ENCODE results near the gene CAMK1D.

Gene CAMK1D

GRCh38 chr10:12703813-12704212 is 354.5 kb downstream of the CAMK1D start:
- H3K36me3 ChIP-seq (ENCODE audit: insufficient read depth) = no peaks in the 10 kb centered on the region
- no peaks in the 10 kb centered on the region for H3K79me2 ChIP-seq (ENCODE audit: insufficient read depth, low read depth)
- H3K27me3 ChIP-seq (ENCODE audit: insufficient read depth, low read depth) = no peaks in the 10 kb centered on the region
- H3K4me1 ChIP-seq (ENCODE audit: low read depth, poor library complexity, severe bottlenecking) = peaks cover 13% of the 10 kb centered on the region
- no peak for TF ChIP-seq CTCF (conservative IDR thresholded peaks at IDR 0.05; ENCODE audit: low read depth, low read length)
- H3K27ac ChIP-seq = no peak overlapping the region
- H3K4me3 ChIP-seq (IDR thresholded peaks at IDR 0.05; ENCODE audit: insufficient read depth, low read depth, low read length) = no peak overlapping the region
- no peaks in the 10 kb centered on the region for H4K20me1 ChIP-seq (ENCODE audit: insufficient read depth)
- H3K9ac ChIP-seq = no peak overlapping the region
- no peak overlapping the region for H2AFZ ChIP-seq (ENCODE audit: low read depth)
- no peak overlapping the region for H3K4me2 ChIP-seq

DNA sequence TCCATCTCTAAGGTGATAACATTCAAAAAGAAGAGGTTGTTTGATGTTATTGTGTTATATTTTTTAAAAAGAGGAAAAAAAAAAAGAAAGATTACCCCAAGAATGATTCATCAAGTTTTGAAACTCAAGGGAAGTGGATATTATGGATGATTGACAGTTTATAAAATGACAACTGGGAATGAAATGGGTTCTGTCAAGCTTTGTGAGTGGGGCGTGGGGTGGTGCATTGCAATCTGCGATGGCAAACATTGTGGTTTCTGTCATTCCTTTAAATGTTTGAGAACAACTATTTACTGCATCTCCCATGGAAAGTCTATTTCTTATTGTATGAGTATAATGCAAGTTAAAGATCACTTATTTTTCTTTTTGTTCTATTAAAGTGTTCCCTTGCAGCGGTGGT is 355.1 kb downstream of the CAMK1D start:
- H3K4me2 ChIP-seq = no peak overlapping the region
- H3K36me3 ChIP-seq (ENCODE audit: insufficient read depth) = no peaks in the 10 kb centered on the region
- H3K27me3 ChIP-seq (ENCODE audit: insufficient read depth, low read depth) = no peaks in the 10 kb centered on the region
- H3K4me1 ChIP-seq (ENCODE audit: low read depth, poor library complexity, severe bottlenecking) = peaks cover 19% of the 10 kb centered on the region
- no peaks in the 10 kb centered on the region for H4K20me1 ChIP-seq (ENCODE audit: insufficient read depth)
- H3K4me3 ChIP-seq (IDR thresholded peaks at IDR 0.05; ENCODE audit: insufficient read depth, low read depth, low read length) = no peak overlapping the region
- no peak overlapping the region for H2AFZ ChIP-seq (ENCODE audit: low read depth)
- no peak overlapping the region for H3K27ac ChIP-seq
- H3K79me2 ChIP-seq (ENCODE audit: insufficient read depth, low read depth) = no peaks in the 10 kb centered on the region
- TF ChIP-seq CTCF (conservative IDR thresholded peaks at IDR 0.05; ENCODE audit: low read depth, low read length) = no peak
- H3K9ac ChIP-seq = no peak overlapping the region

DNA sequence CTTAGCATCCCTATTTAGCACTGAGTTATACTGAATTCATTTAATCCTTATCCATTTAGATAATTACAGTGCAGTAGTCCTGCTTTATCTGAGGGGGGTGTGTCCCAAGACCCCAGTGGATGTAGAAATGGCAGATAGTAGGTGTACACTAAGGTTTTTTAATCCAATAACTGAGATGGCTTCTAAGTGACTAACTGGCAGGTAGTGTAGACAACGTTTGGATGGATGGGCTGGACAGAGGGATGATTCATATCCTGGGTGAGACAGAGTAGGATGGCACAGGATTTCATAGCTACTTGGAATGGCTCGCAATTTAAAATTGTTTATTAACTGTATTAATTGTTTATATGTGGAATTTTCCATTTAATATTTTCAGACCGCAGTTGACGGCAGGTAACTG is 356.6 kb downstream of the CAMK1D start:
- no peaks in the 10 kb centered on the region for H4K20me1 ChIP-seq (ENCODE audit: insufficient read depth)
- H3K4me2 ChIP-seq = no peak overlapping the region
- peaks cover 33% of the 10 kb centered on the region for H3K4me1 ChIP-seq (ENCODE audit: low read depth, poor library complexity, severe bottlenecking)
- no peak overlapping the region for H3K27ac ChIP-seq
- H3K9ac ChIP-seq = no peak overlapping the region
- H3K27me3 ChIP-seq (ENCODE audit: insufficient read depth, low read depth) = no peaks in the 10 kb centered on the region
- no peaks in the 10 kb centered on the region for H3K79me2 ChIP-seq (ENCODE audit: insufficient read depth, low read depth)
- no peak overlapping the region for H3K4me3 ChIP-seq (IDR thresholded peaks at IDR 0.05; ENCODE audit: insufficient read depth, low read depth, low read length)
- H3K36me3 ChIP-seq (ENCODE audit: insufficient read depth) = no peaks in the 10 kb centered on the region
- TF ChIP-seq CTCF (conservative IDR thresholded peaks at IDR 0.05; ENCODE audit: low read depth, low read length) = no peak
- no peak overlapping the region for H2AFZ ChIP-seq (ENCODE audit: low read depth)

DNA sequence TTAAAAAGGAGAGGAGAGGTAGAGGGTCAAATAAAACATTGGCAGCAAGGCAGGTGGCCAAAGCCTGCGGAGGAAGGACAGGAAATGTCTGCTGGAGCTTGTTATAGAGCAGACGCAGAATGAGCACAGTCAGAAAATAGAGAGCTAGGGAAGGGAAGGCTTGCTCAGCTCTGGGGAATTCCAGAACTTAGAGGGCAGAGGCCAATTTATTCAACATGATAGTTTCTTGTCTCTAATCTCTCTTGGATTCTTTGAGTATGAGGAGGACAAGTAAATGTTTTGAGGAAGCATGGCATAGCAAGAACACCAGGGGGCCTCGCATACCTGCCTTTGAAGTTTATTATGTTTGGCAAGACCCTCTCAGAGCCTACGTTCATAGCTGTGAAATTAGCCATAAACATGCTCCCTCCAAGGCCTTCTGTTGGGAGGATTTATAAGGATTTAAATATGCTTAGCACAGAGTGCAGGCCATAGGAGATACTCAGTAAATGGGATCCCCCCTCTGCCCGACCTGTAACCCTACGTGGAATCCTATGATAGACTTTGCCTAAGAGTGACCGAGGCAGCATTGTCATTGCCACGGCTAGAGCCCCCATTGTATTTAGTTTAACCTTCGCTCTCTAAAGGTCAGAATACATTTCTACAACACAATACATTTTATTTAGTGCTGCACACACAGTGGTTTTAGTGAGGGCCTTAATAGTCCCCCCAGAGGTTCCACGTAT is 358.3 kb downstream of the CAMK1D start:
- H3K4me1 ChIP-seq (ENCODE audit: low read depth, poor library complexity, severe bottlenecking) = peaks cover 40% of the 10 kb centered on the region
- H3K27ac ChIP-seq = no peak overlapping the region
- no peak overlapping the region for H3K9ac ChIP-seq
- H3K4me2 ChIP-seq = no peak overlapping the region
- no peaks in the 10 kb centered on the region for H4K20me1 ChIP-seq (ENCODE audit: insufficient read depth)
- no peaks in the 10 kb centered on the region for H3K27me3 ChIP-seq (ENCODE audit: insufficient read depth, low read depth)
- no peak overlapping the region for H3K4me3 ChIP-seq (IDR thresholded peaks at IDR 0.05; ENCODE audit: insufficient read depth, low read depth, low read length)
- H3K79me2 ChIP-seq (ENCODE audit: insufficient read depth, low read depth) = no peaks in the 10 kb centered on the region
- no peaks in the 10 kb centered on the region for H3K36me3 ChIP-seq (ENCODE audit: insufficient read depth)
- peak; percentile 76 for TF ChIP-seq CTCF (conservative IDR thresholded peaks at IDR 0.05; ENCODE audit: low read depth, low read length)
- H2AFZ ChIP-seq (ENCODE audit: low read depth) = no peak overlapping the region
